CD8-positive, alpha-beta memory T cell (primary cell): ENCODE measurements around the gene TRRAP. TPM values are rescaled to one million over a fixed set of nuclear protein-coding genes. Genes with fewer than 3 reads are reported as not detected.

Experiments used
- CTCF ChIA-PET: fragments of 350-600 bp; sonication (Branson Sonifier 250); formaldehyde crosslinking; loops from one replicate; lab custom pipeline; 2021; ENCODE audit warnings: antibody characterized with exemption; lab: Charles Lee
- POLR2A ChIA-PET: fragments of 350-600 bp; sonication (Branson Sonifier 250); formaldehyde crosslinking; loops from one replicate; lab custom pipeline; 2021; ENCODE audit warnings: antibody characterized with exemption; lab: Charles Lee
- DNase-seq, 5 donors: peaks; one replicate each; pipeline versions ENCODE4 v3.0.0 to v3.0.0-alpha.2; 2020 to 2022; ENCODE audit warnings: mixed read lengths in 1 of 5
- H3K27ac ChIP-seq: one replicate; pipeline ENCODE4 v1.7.0; 2013; ENCODE audit warnings: low read depth, mild to moderate bottlenecking, low read length, moderate library complexity
- H3K27me3 ChIP-seq: 2 replicates; pipeline ENCODE4 v1.7.0; 2013; ENCODE audit warnings: low read length, mild to moderate bottlenecking; ENCODE audit not compliant: insufficient read depth, poor library complexity, severe bottlenecking
- H3K36me3 ChIP-seq: 2 replicates; pipeline ENCODE4 v1.7.0; 2013; ENCODE audit warnings: mild to moderate bottlenecking, low read length, moderate library complexity; ENCODE audit not compliant: insufficient read depth
- H3K4me1 ChIP-seq: 2 replicates; pipeline ENCODE4 v1.7.0; 2013; ENCODE audit warnings: mild to moderate bottlenecking, low read length, moderate library complexity; ENCODE audit not compliant: insufficient read depth
- H3K4me3 ChIP-seq: 2 replicates; pipeline ENCODE4 v1.7.0; 2013; ENCODE audit warnings: mild to moderate bottlenecking, low read length
- H3K9me3 ChIP-seq: 2 replicates; pipeline ENCODE4 v1.7.0; 2013; ENCODE audit warnings: mild to moderate bottlenecking, low read length
- H3K27ac Mint-ChIP-seq, 8 donors: one replicate each; pipeline ENCODE4 v1.8.0; 2020 to 2021; ENCODE audit warnings: mixed read lengths in 8 of 8, mild to moderate bottlenecking in 6 of 8, inconsistent platforms in 3 of 8, moderate library complexity in 3 of 8
- H3K27me3 Mint-ChIP-seq, 2 donors: one replicate each; pipeline ENCODE4 v1.8.0; 2020 to 2021; ENCODE audit warnings: mixed read lengths in 2 of 2, mild to moderate bottlenecking in 1 of 2, moderate library complexity in 1 of 2
- H3K36me3 Mint-ChIP-seq, 3 donors: one replicate each; pipeline ENCODE4 v1.8.0; 2020 to 2021; ENCODE audit warnings: mixed read lengths in 3 of 3, inconsistent platforms in 1 of 3, mild to moderate bottlenecking in 1 of 3
- H3K4me1 Mint-ChIP-seq, 3 donors: one replicate each; pipeline ENCODE4 v1.8.0; 2020 to 2021; ENCODE audit warnings: mixed read lengths in 3 of 3, inconsistent platforms in 1 of 3, mild to moderate bottlenecking in 1 of 3
- H3K4me3 Mint-ChIP-seq, 7 donors: one replicate each; pipeline ENCODE4 v1.8.0; 2020 to 2021; ENCODE audit warnings: mixed read lengths in 7 of 7, mild to moderate bottlenecking in 6 of 7, moderate library complexity in 4 of 7, inconsistent platforms in 2 of 7
- H3K9me3 Mint-ChIP-seq, 5 donors: one replicate each; pipeline ENCODE4 v1.8.0; 2020 to 2022; ENCODE audit warnings: mixed read lengths in 5 of 5, mild to moderate bottlenecking in 3 of 5, moderate library complexity in 2 of 5, inconsistent platforms in 1 of 5
- polyA plus RNA-seq: library from polyadenylated mRNA; unstranded; fragments of 300-500 nt; fragmentation: Illumina TruSeq; gene quantifications from one replicate; pipeline ENCODE4 v1.2.3, GENCODE V29; 2021
- total RNA-seq, 2 experiments: library from RNA; stranded (reverse); gene quantifications; one replicate each; pipeline ENCODE4 v1.2.3, GENCODE V29; 2021

The TRRAP gene
- total and polyA plus RNA-seq, 3 experiments from 2014 or later, result 4.6 to 51.4 (median 49.6) TPM

DNA sequence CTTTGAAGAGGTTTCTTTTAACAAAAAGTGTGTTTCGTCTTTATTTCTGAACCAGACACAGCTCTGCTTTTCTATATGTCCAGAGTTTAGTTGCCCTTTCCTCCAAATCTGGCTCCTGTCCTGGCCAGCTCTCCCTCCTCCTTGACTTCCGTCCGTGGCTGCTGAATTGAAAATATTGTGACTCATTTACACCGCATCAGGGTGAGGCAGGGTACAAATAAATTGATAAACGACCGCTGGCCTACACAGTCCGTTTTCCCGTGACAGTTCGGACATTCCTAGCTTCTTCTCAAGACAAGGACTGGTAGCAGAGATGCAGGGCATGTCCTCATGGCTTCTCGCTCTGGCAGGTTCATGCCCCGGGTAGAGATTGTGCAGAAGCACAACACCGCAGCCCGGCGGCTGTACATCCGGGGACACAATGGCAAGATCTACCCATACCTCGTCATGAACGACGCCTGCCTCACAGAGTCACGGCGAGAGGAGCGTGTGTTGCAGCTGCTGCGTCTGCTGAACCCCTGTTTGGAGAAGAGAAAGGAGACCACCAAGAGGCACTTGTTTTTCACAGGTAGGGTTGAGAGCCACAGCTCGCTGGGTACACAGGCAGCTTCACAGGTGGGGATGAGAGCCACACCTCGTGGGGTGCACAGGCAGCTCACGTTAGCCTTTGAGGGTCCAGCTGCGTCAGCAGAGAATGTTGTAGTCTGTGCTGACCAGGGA, 126.6 kb downstream of the TRRAP start:
- Histone ChIP-seq H3K27ac (no peak overlapping the region), H3K4me3 (no peak overlapping the region), H3K27me3 (no peaks in the 10 kb centered on the region), H3K9me3 (no peaks in the 10 kb centered on the region), H3K4me1 (no peaks in the 10 kb centered on the region), H3K36me3 (peaks cover 45% of the 10 kb centered on the region)
- H3K4me1 Mint-ChIP-seq, result peaks cover 0 to 9% (median 0%) of the 10 kb centered on the region in 3 donors
- ChIA-PET CTCF (no interaction called here), POLR2A (no interaction called here)
- H3K27me3 Mint-ChIP-seq, result no peaks in the 10 kb centered on the region
- H3K4me3 Mint-ChIP-seq, result no peak overlapping the region
- H3K27ac Mint-ChIP-seq, result peak overlapping the region in 1 of 8 donors; percentile 94
- H3K36me3 Mint-ChIP-seq, result peaks cover 11 to 90% (median 20%) of the 10 kb centered on the region in 3 donors
- DNase-seq, result peak in 1 of 5 donors; percentile 44
- no peaks in the 10 kb centered on the region for H3K9me3 Mint-ChIP-seq

DNA sequence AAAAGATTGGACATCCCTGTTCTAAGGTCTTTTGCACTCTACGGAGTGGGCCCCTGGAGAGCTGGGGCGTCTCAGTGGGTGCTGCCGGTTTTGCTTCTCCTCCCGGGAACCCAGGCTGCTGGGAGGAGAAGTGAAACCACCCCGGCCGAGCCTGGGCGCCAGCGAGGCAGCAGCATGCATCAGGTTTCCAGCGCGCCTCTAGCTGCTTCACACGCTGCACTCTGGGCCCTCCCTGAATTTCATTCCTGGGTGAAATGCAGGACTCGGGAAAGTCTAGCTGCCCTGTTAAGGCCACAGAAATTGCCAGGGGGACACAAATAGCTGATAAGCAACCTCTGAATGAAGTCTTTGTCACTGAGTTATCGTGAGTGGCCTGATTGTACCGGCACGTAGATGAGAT, 127.4 kb downstream of the TRRAP start:
- Mint-ChIP-seq H3K27ac (no peak overlapping the region), H3K9me3 (no peaks in the 10 kb centered on the region), H3K27me3 (no peaks in the 10 kb centered on the region), H3K4me3 (no peak overlapping the region), H3K4me1 (peaks cover 0 to 8% (median 0%) of the 10 kb centered on the region in 3 donors), H3K36me3 (peaks cover 18 to 90% (median 26%) of the 10 kb centered on the region in 3 donors)
- Histone ChIP-seq H3K27ac (no peak overlapping the region), H3K4me1 (no peaks in the 10 kb centered on the region), H3K9me3 (no peaks in the 10 kb centered on the region), H3K4me3 (no peak overlapping the region), H3K36me3 (peaks cover 44% of the 10 kb centered on the region), H3K27me3 (no peaks in the 10 kb centered on the region)
- ChIA-PET CTCF (no interaction called here), POLR2A (no interaction called here)
- no peak for DNase-seq

DNA sequence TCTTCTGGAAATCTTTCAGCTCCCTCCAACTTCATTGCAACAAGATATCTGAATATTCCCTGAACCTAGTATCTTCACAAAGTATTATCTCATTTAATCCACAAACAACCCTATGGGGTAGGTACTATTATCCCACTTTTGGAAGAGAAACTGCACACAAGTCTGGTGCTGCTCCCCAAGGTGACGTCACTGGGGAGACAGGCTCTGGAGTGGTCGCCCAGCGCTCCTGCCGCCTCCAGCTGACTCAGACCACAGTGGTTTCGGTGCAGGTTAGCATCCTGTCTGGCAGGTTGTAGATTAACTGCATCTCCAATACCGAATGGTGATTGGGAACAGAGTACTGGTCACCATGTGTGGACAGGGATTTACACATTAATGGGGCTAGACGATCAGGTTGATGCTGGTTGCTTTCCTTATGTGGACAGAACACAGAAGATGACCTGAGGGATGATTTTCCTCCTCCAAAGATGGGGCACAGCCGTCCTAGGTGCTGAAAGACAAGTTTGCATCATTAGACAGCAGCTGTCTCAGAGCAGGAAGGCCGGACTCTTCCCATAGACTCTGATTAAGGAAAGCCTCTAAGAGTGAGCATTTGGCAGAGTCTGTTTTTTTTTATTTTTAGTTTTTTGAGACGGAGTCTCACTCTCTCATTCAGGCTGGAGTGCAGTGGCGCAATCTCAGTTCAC, 128.6 kb downstream of the TRRAP start:
- no peaks in the 10 kb centered on the region for H3K27me3 Mint-ChIP-seq
- H3K4me1 Mint-ChIP-seq, result no peaks in the 10 kb centered on the region
- no peak overlapping the region for H3K4me3 Mint-ChIP-seq
- H3K9me3 Mint-ChIP-seq, result no peaks in the 10 kb centered on the region
- ChIA-PET POLR2A (no interaction called here), CTCF (no interaction called here)
- Histone ChIP-seq H3K27me3 (no peaks in the 10 kb centered on the region), H3K27ac (no peak overlapping the region), H3K36me3 (peaks cover 45% of the 10 kb centered on the region), H3K4me3 (no peak overlapping the region), H3K9me3 (no peaks in the 10 kb centered on the region), H3K4me1 (no peaks in the 10 kb centered on the region)
- peak overlapping the region in 2 of 8 donors; percentile 33 to 68 for H3K27ac Mint-ChIP-seq
- DNase-seq, result peak in 1 of 5 donors; percentile 13
- H3K36me3 Mint-ChIP-seq, result peaks cover 21 to 90% (median 27%) of the 10 kb centered on the region in 3 donors

DNA sequence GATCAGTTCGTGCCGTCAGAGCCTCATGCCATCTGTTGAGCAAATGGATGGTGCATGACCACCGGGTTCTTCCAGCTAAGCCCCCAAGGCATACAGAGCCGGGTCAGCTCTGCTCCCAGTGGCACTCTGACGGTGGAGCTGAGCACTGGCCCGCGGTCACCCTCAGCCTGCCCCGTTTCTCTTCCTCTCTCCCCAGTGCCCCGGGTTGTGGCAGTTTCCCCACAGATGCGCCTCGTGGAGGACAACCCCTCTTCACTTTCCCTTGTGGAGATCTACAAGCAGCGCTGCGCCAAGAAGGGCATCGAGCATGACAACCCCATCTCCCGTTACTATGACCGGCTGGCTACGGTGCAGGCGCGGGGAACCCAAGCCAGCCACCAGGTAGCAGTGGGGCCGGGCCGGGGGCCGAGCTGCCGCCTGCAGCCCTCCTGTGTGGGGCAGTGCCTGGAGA, 129.9 kb downstream of the TRRAP start:
- H3K36me3 ChIP-seq, result peaks cover 56% of the 10 kb centered on the region
- H3K4me3 ChIP-seq, result no peak overlapping the region
- no peaks in the 10 kb centered on the region for H3K27me3 Mint-ChIP-seq
- DNase-seq, result peak in 1 of 5 donors; percentile 37
- no peak overlapping the region for H3K27ac ChIP-seq
- no peaks in the 10 kb centered on the region for H3K9me3 ChIP-seq
- H3K9me3 Mint-ChIP-seq, result no peaks in the 10 kb centered on the region
- no peaks in the 10 kb centered on the region for H3K27me3 ChIP-seq
- no peak overlapping the region for H3K4me3 Mint-ChIP-seq
- no peaks in the 10 kb centered on the region for H3K4me1 Mint-ChIP-seq
- peaks cover 27 to 90% (median 28%) of the 10 kb centered on the region in 3 donors for H3K36me3 Mint-ChIP-seq
- no peak overlapping the region for H3K27ac Mint-ChIP-seq
- POLR2A ChIA-PET, result no interaction called here
- H3K4me1 ChIP-seq, result no peaks in the 10 kb centered on the region
- CTCF ChIA-PET, result no interaction called here

DNA sequence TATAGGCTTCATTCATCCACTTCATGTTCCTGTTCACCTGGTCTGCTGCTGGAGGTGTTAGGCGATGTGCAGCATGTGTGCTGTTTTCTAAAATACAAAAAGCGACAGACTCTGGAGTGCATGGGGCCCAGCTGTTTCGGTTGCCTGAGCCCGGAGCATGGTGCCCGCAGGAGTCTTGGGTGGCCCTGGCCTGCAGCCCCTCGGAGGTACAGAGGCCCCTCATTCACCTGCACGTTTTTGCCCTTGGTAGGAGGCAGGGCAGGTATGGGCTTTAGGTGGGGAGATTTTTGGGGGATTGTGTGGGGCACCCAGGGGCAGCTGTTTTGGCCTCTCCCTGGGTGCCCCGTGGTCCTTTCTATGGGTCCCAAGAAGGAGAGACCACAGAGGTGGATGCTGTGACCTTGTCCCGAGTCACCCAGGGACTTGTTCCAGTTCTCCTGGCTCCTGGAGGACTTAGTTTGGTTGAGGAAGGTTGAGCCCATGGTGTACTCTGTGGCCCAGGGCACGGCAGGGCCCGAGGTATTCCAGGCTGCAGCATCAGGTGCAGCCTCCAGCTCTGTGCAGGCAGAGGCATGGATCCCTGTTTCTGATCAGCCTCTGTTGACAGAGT, 130.7 kb downstream of the TRRAP start:
- H3K27me3 Mint-ChIP-seq, result no peaks in the 10 kb centered on the region
- H3K4me1 Mint-ChIP-seq, result no peaks in the 10 kb centered on the region
- POLR2A ChIA-PET, result no interaction called here
- Histone ChIP-seq H3K4me3 (no peak overlapping the region), H3K4me1 (no peaks in the 10 kb centered on the region), H3K27ac (no peak overlapping the region), H3K27me3 (no peaks in the 10 kb centered on the region), H3K36me3 (peaks cover 63% of the 10 kb centered on the region), H3K9me3 (no peaks in the 10 kb centered on the region)
- peak in 1 of 5 donors; percentile 36 for DNase-seq
- CTCF ChIA-PET, result no interaction called here
- H3K4me3 Mint-ChIP-seq, result no peak overlapping the region
- H3K9me3 Mint-ChIP-seq, result no peaks in the 10 kb centered on the region
- H3K36me3 Mint-ChIP-seq, result peaks cover 23 to 91% (median 27%) of the 10 kb centered on the region in 3 donors
- H3K27ac Mint-ChIP-seq, result no peak overlapping the region

DNA sequence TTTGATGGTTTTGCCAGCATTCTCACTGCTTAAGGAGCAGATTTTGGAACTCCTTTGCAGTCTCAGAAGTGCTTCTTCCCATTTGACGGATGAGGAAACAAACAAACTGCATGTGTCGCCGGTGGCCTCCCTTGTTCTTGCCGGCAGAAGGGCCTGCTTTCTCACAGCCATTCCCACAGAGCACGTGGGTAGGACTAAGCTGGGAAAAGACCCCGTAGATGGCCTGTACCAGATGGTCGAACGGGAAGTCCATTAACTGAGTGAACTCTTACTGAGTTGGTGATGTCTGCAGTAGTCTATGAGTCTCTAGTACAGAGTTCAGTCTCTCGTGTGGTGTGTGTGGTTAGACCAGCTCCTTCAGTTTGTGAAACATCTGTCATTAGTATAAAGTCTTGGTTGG, 131.9 kb downstream of the TRRAP start:
- Histone ChIP-seq H3K27me3 (no peaks in the 10 kb centered on the region), H3K9me3 (no peaks in the 10 kb centered on the region), H3K36me3 (peaks cover 63% of the 10 kb centered on the region), H3K27ac (no peak overlapping the region), H3K4me1 (no peaks in the 10 kb centered on the region), H3K4me3 (no peak overlapping the region)
- no peak overlapping the region for H3K4me3 Mint-ChIP-seq
- H3K9me3 Mint-ChIP-seq, result no peaks in the 10 kb centered on the region
- peaks cover 0 to 2% (median 0%) of the 10 kb centered on the region in 3 donors for H3K4me1 Mint-ChIP-seq
- POLR2A ChIA-PET, result no interaction called here
- H3K27ac Mint-ChIP-seq, result peak overlapping the region in 1 of 8 donors; percentile 18
- CTCF ChIA-PET, result no interaction called here
- no peaks in the 10 kb centered on the region for H3K27me3 Mint-ChIP-seq
- peaks cover 30 to 91% (median 31%) of the 10 kb centered on the region in 3 donors for H3K36me3 Mint-ChIP-seq
- DNase-seq, result no peak

DNA sequence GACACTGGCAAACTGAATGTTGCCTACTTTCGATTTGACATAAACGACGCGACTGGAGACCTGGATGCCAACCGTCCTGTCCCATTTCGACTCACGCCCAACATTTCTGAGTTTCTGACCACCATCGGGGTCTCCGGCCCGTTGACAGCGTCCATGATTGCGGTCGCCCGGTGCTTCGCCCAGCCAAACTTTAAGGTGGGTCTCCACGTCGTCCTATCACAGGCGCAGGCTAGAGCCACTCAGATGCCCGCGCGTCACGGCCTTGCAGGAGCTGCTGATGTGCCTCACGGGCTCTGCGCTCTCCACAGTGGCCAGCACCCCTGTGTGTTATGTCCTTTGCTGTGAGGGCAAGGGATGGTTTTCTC, 133.0 kb downstream of the TRRAP start:
- DNase-seq, result peak in 1 of 5 donors; percentile 38
- CTCF ChIA-PET, result no interaction called here

More for the DNA sequence above, 133.0 kb downstream of the TRRAP start:
- Histone ChIP-seq H3K4me1 (no peaks in the 10 kb centered on the region), H3K4me3 (no peak overlapping the region), H3K27me3 (no peaks in the 10 kb centered on the region), H3K27ac (no peak overlapping the region), H3K36me3 (peaks cover 61% of the 10 kb centered on the region), H3K9me3 (no peaks in the 10 kb centered on the region)
- H3K9me3 Mint-ChIP-seq, result no peaks in the 10 kb centered on the region
- H3K4me1 Mint-ChIP-seq, result peaks cover 2 to 3% (median 2%) of the 10 kb centered on the region in 3 donors
- no peaks in the 10 kb centered on the region for H3K27me3 Mint-ChIP-seq
- POLR2A ChIA-PET, result no interaction called here
- H3K4me3 Mint-ChIP-seq, result no peak overlapping the region
- H3K36me3 Mint-ChIP-seq, result peaks cover 33 to 89% (median 35%) of the 10 kb centered on the region in 3 donors
- no peak overlapping the region for H3K27ac Mint-ChIP-seq
